ENCODE data around the gene ST14.
A peak's percentile ranks its signal among the peaks of the same experiment; 100 is the strongest.
"Not testable (repeated sequence)": the region's sequence is repeated elsewhere in the genome, so short reads cannot be mapped to it uniquely, and the experiment has no call there.

ST14 gene

DNA sequence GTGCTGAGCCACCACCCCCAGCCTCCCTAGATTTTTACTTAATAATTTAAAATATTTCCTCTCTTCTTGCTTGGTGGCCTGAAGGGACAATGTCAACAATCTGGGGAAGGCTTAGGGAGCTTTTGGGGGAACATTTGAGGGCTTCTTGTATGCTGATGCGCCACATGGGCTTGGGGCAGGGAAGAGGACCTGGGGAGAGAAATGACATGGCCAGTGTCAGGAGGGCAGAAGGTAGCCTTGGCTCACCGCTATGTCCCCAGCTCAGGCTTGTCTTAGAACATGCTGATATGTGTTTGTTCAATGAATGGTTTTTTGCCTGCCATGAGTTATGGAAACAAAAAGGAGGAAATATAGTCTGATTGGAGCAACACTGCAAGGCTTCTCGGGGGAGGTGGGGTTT, 51.6 kb downstream of the ST14 start:
- no peak for DNase-seq

DNA sequence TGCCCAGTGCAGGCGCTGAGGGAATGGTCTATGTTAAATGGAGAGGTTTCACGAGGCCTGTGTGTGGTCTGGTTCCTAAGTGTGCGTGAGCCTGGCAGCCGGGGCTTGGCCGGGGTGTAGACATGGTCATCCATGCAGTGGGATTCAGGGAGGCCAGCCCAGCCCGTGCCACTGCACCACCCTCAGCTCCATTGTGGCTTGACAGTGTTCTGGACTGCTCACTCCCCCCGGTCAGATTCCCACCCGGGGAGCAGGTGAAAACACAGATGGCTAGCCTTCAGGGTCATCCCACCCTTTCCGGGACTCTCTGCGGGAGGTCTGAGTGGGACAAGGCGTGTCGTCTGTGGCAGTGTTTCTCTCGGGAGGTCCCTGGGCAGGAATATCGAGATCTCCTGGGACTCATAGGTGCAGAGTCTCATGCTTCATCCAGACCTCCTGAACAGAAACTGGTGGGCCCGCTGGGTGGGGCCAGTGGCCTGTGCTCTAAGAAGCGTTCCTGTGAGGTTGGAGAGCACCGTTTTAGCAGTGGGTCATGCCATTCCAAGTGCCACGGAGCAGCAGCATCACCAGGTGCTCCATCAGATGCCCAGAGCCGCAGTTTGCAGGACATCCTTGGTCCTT, 52.3 kb downstream of the ST14 start:
- no peak for DNase-seq

DNA sequence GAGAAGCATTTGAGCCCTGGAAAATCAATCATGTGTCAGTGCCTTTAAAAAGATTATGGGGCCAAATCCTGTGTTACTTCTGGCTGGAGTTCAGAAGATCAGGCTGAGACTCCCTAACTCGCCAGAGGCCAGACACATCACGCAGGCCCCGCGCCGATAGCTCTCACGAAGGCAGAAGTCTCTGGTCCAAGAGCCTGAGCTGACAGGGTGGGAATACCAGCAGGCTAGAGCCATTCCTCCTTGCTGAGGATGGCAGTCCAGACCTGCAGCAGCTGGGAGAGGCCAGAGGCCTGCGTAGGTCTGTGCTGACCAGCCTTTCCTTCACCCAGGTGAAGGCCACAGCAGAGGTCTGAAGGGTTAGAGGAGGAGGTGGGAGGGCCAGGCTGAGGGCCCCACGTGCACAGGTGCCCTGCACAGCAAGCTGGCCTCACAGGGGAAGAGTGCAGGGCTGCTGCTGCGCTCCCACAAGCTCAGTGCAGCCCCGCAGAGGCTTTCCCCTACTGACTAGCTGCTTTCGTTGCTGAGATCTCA, 52.9 kb downstream of the ST14 start:
- no peak for DNase-seq

DNA sequence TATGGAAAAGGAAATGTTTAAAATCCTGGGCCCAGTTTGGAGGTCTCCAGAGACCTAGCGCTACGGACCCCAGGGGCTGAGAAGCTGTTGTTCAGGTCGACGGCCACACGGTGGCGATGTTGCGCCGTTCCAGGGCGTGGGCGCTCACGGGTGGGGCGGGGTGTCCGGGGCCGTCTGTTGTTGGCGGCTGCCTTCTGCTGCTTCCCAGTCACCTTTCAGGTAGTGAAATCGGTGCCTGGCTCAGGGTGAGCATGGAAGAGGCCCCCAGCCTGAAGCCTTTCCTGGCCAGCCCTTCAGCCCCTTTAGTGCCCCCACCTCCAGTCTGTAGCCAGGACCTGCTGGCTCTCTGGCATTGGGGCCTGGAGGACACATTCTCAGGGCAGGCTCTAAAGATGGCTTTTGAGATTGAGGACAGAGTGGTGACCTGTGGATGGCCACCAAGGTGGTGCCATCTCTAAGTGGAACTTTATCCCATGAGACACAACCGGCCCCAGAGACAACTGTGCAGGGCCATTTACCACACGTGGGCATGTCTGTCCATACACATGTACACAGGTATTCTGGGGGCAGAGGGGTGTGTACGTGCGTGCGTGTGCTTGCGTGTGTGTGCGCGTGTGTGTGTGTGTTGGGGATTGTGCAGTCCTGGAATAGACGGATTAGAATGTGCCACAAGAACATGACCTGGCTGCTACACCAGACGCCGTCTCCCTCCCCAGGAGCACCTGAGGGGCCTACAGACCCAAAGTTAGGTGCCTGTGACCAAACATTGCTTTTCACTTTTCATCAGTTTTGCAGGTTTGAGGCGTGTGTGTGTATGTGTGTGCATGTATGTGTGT, 53.8 kb downstream of the ST14 start:
- DNase-seq = peak; percentile 4 to 54

DNA sequence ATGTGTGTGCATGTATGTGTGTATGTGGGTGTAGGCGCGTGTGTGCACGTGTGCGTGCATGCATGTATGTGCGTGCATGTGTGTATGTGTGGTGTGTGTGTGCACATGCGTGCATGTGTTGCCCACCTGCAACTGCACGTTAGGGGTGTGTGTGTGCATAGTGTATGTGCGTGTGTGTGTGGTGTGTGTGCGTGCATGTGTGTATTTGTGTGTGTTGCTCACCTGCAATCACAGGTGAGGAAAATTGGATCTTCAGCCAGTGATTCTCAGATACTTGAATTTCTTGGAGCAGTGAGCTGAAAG, 54.3 kb downstream of the ST14 start:
- DNase-seq = no peak

DNA sequence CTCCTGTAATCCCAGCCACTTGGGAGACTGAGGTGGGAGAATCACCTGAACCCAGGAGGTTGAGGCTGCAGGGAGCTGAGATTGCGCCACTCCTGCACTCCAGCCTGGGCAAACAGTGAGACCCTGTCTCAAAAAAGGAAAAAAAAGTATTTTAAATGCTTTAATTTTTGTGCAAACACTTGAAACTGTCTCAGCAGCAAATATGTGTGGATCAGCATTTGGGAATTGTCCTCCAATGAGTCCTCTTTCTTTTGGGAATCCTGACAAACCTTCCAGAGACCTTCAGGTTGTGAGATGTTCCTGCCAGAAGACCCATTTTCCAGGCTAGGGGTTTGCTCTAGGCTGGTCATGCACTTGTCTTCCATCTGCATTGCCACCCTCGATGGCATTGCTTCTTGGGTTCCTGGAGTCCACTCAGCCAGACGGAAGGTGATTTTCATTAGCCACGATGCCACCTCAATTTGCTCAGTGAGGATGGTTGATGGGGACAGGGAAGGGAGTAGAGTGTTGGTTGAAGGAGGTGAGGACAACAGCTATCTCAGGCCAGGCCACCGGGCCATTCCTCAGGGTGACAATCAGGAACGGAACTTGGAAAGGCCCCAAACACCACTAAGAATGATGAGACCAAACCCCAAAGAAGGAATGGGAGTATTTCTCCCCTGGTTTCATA, 55.4 kb downstream of the ST14 start:
- no peak for DNase-seq

DNA sequence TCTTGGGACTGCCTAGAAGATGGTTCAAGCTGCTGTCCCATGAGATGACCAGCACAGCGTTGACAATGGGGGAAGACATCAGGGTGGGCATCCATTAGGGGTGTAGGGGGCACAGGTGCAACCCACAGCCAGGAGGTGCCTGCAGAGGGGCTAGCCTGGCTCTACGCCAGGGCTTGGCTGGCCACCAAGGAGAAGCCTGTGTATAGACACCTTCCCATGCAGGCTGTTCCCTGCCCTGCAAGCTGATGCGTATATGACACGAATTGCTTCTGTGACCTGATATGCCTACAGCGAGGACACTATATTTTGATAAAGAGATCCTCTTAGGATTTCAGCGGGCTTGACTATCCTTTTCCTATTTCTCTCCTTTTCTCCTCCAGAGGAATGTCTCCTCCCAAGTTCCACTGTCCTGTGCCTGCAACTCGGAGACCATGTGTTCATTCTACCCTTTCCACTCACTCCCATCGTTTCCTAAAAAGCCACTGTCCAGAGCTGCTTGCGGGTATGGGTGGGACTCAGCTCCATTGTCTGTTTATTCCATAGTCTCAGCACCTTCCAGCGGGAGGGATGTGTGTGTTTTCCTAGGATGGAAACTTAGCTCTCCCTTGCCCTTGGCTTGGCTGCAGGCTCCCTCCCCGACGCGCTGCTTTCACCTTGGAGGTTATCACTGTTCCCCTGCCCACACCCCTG, 56.1 kb downstream of the ST14 start:
- no peak for DNase-seq

DNA sequence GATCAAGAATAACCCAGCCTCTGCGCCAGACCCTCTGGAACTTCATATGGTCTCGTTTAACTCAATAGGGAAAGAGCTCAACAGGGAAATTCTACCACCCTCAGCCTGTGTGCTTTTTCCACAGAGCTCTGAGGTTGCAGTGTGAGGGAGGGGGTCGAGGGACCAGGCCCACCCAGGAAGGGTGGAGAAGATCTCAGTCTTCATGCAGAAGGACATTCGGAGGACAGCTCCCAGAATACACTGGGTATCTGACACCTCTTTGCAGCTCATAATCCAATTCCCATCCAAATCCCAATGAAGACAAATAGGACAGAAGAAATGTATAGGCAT, 56.6 kb downstream of the ST14 start:
- no peak for DNase-seq

DNA sequence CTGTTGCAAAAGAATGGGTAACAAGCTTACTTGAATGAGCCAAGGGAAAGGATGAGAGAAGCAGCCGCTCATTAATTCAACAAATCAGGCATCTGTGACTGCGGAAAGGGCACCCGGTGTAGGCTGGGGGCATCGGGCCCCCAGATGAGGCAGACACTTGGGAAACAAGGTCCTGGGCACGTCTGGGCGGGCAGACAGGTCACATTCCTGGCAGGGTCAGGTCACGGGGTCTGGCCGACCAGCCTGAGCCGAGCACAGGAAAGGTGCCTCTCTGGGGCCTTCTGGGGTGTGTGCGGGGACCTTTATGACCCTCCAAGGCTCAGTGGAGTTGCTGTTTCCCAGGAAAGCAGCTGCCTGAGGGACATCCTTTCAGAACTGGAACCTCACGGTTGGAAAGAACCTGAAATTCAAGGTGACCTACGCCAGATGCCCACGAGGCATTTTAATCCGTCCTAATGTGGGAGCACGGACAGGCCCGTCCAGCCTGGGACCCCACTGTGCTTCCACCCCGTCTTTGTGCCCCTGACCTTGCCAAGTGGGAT, 57.1 kb downstream of the ST14 start:
- DNase-seq = no peak

DNA sequence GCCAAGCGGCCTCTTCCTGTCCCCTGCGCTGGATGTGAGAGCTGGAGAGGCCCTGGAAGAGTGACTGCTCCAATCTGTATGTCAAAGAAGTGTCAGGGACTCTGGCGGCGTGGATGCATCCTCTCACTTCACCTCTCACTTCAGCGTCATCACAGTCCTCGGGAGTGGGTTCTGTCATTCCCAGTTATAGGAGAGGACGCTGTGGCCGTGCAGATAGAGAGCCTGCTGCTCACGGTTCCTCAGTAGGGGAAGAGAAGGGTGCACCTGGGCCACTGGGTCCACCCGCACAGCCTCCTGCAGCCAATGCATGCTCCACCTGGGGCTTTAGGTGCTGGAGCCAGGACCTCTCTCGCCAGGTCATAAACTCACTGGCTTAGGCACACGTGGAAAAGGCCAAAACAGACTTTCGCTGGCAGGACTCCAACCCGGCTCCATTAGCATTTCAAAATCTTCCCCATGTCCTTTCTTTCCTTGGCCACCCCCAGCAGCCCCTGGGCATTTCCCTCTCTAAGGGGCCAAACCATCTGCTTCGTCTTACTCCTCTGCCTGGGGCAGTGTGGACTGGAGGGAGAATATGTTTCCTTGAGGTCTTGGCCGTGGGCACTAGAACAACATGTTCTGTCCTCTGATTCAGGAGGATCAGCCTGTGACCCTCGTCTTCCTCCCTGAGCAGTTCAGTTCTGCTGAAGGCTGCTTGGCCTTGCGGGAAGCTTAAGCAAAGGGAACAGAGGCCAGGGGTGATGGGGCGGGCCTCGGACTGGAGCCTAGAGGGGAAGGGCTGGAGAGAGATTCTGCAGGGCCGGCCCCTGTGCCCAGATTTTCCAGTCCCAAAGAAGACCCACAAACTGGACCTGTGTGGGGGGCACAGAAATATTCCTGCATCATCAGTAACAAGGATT, 57.8 kb downstream of the ST14 start:
- no peak for DNase-seq

DNA sequence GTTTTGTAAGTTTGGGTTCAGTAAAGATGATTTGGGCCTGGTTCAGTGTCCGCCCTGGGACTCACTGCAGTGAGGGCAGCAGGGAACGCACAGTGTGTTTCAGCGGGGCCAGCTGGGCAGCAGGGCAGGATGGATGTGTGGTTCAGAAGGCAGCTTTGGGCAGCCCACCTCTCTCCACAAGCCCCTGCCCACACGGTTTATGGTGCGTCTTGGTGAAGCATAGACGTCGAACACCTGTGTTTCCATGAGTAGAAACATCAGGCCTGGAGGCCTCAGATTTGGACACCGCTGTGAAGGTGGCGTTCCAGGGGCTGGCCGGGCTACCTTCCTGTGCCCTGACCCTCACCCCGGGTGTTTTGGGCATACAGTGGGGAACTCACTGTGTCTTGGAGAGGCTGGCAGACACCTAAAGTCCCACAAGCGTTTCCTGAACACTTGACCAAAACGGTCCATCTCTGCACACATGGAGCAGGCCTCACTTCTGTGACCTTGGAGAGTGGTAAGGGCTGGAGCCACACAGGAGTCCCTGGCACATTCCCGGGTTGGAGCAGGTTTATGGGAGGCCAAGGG, 59.0 kb downstream of the ST14 start:
- DNase-seq = no peak

DNA sequence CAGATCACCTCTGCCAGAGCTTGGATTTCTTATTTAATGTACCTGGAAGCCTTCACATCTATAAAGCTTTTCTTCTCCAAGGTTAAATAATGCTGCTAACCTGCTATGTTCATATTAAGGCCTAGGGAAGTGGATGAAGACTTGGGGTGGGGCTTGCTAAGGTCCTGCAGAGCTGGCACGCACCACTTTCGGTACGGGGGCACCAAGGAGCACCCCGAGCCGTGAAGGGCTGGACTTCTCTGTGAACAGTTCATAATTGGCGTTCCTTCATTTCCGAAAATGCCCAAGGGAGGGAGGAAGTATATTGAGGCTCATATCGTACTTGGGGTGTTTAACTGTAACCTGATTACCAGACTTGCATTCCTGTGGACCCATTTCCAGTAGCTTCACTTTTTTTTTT, 59.6 kb downstream of the ST14 start:
- DNase-seq = no peak

DNA sequence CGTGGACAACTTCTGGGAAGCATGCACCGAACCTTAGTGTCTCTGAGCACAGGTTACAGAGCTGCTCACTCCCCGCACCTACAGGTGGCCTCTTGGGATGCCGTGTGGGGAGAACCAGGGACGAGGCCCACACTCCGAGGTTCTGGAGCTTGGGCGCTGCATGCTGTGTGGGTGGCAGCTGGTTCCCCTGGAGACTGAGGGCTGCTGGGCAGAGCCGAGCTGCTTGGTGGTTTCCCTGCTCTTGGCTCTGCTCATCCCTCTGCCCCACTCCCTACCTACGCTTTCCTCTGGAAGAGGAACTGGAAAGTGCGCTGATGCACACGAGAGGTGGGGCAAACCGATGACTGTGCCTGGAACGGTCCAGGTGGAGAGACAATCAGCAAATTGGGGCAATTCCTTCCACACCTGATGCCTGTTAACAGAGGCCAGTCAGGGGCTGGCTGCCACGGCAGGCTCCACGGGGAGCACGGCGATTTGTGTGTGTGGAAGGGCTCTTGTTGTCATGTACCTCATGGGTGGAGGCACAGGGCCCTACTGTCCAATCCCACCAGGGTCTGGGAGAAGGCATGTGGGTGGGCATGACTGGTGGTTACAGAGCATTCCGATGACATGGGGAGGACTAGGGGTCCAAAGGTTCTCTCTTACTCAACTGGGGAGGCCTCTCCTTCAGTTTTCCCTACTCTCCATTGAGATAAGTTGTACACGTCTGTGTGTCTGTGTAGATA, 60.9 kb downstream of the ST14 start:
- no peak for DNase-seq

DNA sequence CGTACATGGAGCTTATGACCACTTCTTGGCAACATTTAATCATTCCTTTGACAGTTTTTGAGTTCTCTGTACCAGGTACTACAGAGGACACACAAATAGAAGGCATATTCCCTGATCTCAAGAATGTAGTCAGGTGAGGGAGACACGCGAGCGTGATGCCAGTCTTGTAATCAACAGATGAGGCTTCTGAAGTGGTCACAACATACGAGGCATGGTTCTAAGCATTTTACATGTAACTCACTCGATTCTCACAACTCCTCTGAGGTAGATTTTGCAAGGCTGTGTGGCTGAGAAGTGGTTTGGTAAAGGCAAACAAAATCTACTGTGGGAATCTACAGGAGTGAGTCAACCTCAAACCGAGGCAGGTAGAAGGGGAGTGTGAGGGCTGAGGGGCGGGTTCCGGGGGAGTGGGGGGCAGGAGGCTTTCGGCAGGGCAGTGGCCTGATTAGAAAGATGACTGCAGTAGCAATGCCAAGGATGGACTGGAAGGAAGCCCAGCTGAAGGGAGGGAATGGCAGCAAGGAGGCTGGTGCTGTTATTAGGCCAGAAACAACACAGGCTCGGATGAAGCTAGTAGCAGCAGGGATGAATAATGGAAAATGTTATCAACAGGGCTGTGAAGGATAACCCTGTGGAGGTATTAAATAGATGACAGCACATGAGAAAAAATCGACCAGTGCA, 63.8 kb downstream of the ST14 start:
- DNase-seq = no peak

DNA sequence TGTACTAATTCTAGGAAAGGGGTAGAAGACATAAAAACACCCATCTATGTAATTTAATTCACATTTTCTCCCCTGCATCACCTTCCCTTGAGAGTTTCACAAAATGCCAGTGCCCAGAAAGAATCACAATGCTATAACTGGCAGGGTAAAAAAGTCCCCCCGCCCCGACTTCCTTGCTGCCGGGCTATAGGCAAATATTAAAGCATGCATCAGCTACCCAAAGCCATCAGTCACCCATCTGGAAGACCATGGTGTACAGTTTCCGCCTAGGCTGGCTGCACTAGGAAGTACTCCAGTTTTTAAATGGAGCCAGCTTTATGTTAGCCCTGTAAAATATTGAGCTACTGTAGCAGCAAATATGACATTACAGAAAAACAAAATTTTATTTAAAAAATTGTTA, 67.8 kb downstream of the ST14 start:
- no peak for DNase-seq

DNA sequence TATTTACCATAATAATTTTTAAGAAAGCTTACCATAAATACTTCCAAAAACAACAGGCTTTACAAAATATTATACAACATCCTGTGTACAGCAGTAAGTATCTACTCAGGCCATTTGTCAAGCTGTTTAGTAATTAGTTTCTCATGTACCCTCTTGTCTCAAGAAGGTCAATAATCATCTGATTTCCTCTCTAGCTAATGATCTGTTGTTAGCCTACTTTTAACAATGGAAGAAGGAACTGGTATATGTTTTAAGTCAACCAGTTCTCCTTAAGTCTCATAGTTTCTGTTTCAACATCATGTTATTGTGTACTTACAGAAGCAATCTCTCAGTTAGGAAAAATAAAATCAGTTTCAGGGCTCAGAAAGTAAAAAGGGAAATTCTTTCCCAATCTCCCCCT, 73.9 kb downstream of the ST14 start:
- DNase-seq = not testable (repeated sequence)

DNA sequence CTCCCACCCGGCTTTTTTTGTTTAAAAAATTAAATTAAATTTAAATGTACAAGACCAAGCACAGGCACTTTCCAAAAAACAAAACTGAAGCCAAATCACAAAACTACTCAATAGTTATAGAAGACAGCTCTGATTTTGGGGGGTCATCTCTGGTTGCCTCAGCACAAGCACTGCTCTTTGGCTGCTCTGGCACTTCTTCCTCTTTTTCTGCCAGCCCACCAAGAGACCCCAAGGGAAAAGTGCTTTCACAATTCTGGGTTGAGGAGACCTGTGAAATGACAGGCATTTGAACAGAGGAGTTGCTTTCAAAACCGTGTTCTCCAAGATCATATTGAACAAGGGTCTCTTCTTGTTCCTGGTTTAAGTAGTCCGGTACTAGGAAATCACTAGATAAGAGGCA, 74.3 kb downstream of the ST14 start:
- DNase-seq = not testable (repeated sequence)

DNA sequence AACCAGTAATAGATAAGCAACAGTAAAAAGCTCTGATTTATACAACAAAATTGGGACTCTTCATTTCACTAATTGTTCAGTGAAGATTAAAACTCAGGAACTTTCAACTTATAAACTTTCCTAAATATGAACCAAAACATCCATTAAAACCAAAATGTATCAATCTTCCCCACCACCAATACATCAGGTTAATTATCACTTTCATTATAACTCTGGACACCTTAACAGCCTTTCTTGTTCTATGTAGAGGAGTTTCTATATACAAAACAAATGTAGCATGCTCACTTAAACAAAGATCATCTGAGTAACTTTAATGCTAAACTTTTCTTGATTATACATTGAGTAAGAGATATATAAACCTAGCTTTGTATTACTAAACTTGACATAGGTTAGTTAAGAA, 74.7 kb downstream of the ST14 start:
- no peak for DNase-seq

DNA sequence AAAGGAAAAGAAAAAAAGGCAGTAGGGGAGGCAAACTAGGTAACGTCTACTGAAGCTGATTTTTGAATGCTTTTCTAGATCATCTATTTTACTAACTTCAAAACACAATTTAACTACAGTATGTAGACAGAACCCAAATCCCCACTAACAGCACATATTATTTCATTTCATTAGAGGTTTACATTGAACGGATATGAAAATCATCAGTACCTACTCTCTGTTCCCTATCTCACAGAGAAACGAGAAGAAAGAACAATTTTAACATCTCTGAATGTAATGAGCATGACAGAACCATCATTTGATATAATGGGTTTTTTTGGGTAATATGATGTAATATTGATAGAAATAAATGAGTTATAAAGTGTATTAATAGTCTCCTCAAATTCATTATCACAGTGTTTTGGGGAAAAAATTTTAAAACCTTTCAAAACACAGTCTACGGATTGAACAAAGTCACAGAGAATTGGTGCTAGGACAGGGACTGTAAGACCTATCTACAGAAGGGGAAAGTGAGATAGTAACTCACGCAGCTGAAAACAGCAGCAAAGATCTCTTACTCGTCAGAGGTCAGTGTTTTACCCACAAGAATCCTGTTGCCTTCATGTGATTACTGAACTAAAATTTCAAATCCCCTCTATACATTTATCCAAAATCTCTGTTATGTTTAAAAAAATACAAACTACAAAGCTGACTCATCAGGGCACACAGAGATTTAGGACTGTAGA, 77.9 kb downstream of the ST14 start:
- DNase-seq = no peak

DNA sequence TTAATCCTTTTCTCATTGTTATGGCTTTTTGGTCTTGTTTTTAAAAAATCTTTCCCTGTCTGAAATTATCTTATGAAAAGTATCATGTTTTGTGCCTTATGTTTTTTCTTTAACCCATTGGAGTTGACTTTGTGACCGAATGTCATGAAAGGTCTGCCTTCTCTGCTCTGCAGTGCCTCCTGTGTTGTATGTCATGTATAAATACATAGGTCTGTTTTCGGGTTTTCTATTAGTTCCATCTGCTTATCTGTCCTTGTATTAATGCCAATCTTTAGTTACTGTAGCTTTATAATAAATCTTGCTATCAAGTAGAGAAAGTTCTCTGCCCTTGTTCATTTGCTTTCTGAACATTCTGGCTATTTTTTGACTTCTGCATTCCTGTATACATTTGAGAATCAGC, 82.1 kb downstream of the ST14 start:
- DNase-seq = no peak
